ENCODE results near the gene LIMS4. TPM values are rescaled to one million over a fixed set of nuclear protein-coding genes. Genes with fewer than 3 reads are reported as not detected.

LIMS4 gene
- total and polyA plus RNA-seq, 5 donors from 2014 or later: 4.0 to 8.6 (median 6.2) TPM; not detected in 1

Other genes with a start within 250 kb of the LIMS4 start
- 110 TPM for gene RGPD6, start 104.4 kb upstream of the LIMS4 start, total RNA-seq
- gene RGPD6, start 104.4 kb upstream of the LIMS4 start, polyA plus RNA-seq: 1 to 10 TPM; 1.5 to 2.9 (median 2.1) TPM
- gene BUB1, start 205.2 kb upstream of the LIMS4 start, total RNA-seq: 11.7 TPM
- 1 to 10 TPM; 3.5 to 7.0 (median 4.6) TPM for gene BUB1, start 205.2 kb upstream of the LIMS4 start, polyA plus RNA-seq